GM12864 (cell line): ENCODE results near the gene RGS19.

Experiments
- DNase-seq: peaks from one replicate; pipeline ENCODE4 v3.0.0-alpha.2; 2011; ENCODE audit warnings: low read depth
- H3K4me3 ChIP-seq: 2 replicates; pipeline ENCODE4 v1.5.1; 2011; ENCODE audit warnings: mild to moderate bottlenecking, low read depth, low read length, control low read depth
- CTCF ChIP-seq: IDR thresholded peaks from 2 replicates; pipeline ENCODE4 v1.5.1; 2011; ENCODE audit warnings: low read depth, mild to moderate bottlenecking, moderate library complexity, low read length, control low read depth, inconsistent platforms; ENCODE audit errors: missing control alignments

Gene RGS19

GRCh38 chr20:64074184-64074789 is 5.0 kb downstream of the RGS19 start:
- no peak overlapping the region for H3K4me3 ChIP-seq
- DNase-seq, result no peak
- TF ChIP-seq CTCF, result no peak

GRCh38 chr20:64073476-64074183 is 5.7 kb downstream of the RGS19 start:
- no peak for DNase-seq

GRCh38 chr20:64072498-64073063 is 6.7 kb downstream of the RGS19 start:
- no peak overlapping the region for H3K4me3 ChIP-seq

More at GRCh38 chr20:64073476-64074183, 5.7 kb downstream of the RGS19 start:
- H3K4me3 ChIP-seq, result no peak overlapping the region
- no peak for TF ChIP-seq CTCF

GRCh38 chr20:64071341-64072332 is 7.7 kb downstream of the RGS19 start:
- no peak for DNase-seq
- TF ChIP-seq CTCF, result no peak
- H3K4me3 ChIP-seq, result no peak overlapping the region

More at GRCh38 chr20:64072498-64073063, 6.7 kb downstream of the RGS19 start:
- no peak for DNase-seq
- no peak for TF ChIP-seq CTCF

GRCh38 chr20:64070244-64070993 is 8.9 kb downstream of the RGS19 start:
- DNase-seq, result no peak
- H3K4me3 ChIP-seq, result no peak overlapping the region
- no peak for TF ChIP-seq CTCF
